ENCODE measurements around the gene PPP1R2B.
"Not testable (repeated sequence)": the region's sequence is repeated elsewhere in the genome, so short reads cannot be mapped to it uniquely, and the experiment has no call there.

Gene PPP1R2B

DNA sequence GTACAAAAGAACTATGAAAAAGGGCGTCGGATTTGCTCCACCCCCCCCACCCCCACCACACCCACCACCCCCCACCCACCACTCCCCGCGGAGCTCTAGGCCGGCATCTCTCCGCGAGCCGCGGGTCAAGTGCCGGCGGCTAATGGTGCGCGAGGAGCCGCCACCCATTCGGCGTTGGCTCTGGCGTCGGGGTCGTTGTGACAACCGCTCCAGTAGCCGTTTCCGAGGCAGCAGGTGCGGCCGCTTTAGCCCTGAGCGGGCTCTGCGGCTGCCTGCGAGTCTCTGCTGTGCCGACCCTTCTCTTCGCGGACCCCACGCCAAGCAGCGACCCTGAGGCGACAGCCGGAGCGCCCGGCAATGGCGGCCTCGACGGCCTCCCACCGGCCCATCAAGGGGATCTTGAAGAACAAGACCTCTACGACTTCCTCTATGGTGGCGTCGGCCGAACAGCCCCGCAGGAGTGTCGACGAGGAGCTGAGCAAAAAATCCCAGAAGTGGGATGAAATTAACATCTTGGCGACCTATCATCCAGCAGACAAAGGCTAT is at the start of gene PPP1R2B:
PPP1R2B (plus strand) TSS at position 90 of the 546 bp plus-strand sequence; CDS start at position 358, 268 bp downstream.
- no peak for DNase-seq

DNA sequence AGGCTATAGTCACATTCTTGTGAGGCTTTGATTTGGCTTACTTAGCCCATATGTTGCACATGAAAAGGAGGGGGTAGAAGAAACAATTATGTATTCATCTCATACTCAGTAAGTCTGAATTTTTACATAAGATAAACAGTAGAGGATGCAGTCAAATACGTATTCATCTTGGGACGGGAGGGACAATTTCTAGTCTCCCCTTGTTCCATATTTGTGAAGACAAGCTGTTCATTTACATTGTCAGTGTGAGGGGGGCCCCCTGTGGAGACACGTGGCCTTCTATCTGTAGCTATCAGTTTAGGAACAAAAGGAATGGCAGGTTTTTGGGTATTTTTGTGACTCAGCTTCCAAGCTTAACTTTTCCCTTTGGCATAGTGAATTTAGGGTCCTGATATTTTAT is 49.2 kb upstream of the PPP1R2B start:
- no peak for DNase-seq

DNA sequence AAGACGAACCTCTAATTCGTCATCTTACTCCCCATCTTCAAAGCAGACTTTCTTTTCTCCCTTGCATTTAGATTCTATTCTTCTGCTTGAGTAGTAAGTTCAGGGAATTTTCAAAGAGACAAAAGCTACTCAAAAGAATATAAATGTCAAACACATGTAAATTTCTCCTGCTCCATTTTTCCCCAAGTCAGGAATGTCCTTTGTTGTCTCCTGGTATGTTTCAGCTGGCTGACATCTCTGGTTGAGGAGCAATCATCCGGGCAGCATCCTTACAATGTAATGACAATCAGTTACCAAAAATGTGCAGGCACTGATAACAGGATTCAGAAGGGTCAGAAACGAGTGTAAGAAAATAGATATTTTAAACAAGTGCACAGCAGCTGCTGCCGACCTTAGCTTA is 47.6 kb upstream of the PPP1R2B start:
- no peak for DNase-seq

DNA sequence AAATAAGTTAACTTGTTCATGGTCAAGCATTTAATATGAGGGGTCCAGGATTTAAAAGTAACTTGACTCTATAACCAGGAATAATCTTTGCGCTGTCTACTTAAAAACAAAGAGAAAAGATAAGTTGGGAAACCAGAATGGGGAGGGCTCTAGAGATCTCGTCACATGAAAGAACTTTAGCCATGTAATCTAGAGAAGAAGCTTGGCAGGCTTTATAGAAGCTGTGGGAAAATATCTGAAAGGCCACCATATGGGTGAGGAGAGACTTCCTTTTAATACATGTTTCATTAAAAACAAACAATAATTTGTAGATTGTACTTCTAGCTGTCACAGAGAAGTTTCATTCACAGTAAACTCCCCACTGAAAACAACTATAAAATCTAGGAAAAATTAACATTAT is 46.7 kb upstream of the PPP1R2B start:
- no peak for DNase-seq

- no peak for DNase-seq
Measured at GRCh38 chr5:156812959-156813358, 37.1 kb upstream of the PPP1R2B start.

DNA sequence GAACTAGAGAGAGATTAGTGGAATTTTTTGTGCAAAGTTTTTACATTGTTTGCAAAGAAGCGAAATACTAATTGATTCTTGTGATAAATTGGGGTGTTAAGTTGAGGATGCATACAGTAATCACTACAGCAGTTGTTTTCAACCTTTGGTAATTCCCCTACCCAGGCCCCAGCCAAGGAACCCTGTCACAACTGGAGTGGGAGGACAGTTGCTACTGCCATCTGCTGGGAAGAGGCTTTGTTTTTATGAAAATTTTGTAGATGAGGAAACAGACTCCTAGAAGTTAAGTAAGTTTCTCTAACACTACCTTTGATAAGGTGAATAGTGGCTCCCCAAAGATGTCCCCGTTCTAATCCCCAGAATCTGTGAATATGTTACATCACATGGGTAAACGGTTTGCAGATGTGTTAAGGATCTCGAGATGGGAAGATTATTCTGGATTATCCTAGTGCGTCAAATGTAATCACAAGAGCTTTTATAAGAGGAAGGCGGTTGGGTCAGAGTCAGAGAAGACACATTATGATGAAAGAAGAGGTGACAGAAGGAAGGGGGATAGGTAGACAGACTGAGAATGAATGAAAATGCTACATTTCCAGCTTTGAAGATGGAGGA is 34.0 kb upstream of the PPP1R2B start:
- DNase-seq = peak; percentile 10 to 13

DNA sequence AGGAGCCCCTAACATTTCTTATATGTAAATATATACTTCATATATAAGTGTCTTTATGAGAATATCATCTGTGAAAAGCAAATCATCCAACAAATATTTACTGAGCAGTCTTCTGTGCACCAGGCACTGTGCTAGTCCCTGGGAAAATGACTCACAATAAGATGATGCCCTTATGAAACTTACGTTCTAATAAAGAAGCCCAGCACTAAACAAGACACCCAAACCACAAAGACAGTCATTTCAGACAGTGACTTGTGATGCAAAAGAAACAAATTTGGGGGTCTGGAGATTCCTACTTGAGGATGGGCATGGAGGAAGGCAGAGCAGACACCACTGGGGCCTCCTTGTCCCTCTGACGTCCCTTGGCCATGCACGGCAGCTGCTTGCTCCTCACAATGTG is 30.6 kb upstream of the PPP1R2B start:
- no peak for DNase-seq

- DNase-seq = no peak
Measured at GRCh38 chr5:156819967-156820581, 30.0 kb upstream of the PPP1R2B start.

DNA sequence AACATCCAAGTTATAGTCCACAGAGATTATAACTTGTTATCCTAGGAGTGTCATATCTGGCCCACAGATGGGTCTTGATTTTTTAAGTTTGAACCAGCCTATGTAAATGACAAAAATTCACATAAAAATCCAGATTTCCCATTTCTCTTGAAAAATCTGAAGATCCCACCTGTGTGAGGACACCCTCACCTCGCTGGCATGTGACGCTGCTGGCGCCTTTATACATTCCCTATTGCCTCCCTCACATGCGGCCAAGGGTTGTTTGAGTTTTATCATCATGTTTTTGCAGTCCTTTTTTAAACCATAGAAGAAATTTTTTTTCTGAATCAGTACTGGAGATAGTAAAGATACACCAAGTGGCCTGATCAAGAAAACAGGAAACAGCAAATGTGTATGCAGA is 25.9 kb upstream of the PPP1R2B start:
- DNase-seq = no peak

DNA sequence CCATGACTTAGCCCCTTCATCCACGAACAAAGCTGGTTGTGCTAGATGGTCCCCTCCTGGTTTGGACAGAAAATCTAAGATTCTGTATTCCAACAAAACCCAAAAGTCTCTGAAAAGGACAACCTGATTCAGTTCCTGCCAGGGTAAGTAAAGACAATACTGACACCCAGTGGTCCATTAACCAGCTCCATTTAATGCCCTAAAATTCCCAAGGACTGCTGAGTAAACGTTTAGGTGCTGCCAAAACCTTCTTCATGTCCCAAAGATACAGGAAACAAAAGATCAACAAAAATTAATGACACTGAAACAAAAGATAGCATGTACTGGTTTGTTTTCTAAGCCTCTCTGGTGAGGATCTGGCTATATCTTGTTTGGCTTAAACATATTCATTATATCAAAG is 25.3 kb upstream of the PPP1R2B start:
- DNase-seq = no peak

- DNase-seq = no peak
Measured at GRCh38 chr5:156825688-156826087, 24.4 kb upstream of the PPP1R2B start.

DNA sequence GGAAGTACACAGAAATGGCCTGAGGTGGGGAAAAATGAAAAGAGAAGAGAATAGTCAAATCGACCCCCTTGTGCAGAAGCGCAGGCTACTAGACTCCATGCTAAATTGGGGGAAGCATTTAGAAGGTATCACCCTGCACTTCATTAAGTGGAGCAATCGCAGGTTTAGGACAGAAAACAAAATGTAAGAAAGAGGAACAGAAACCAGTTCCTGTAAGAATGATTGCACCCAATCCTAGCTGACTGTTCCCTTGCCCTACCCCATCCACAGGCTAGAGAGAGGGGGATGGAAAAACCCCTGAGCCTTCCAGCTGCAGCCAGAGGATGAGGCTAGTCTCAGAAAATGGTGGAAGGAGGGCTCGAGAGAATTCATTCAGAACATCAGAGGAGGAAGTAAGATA is 23.9 kb upstream of the PPP1R2B start:
- no peak for DNase-seq

DNA sequence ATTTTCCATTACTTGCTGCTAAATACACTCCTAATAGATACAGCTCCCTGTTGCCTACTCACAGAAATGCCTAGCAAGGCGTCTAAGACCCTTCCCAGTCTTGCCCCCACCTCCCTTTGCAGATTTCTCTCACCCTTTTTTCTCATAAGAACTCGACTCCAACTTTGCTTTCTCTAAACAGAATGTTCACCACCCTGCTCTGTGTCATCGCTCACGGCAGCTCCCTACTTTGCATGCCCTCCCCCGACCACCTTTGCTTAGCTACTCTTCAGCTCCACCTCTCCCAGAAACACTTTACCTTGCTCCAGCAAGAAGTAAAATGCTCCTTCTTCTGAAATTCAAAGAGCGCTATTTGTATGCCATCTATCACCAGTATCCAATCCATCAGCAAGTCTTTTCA is 15.2 kb upstream of the PPP1R2B start:
- DNase-seq = no peak

- DNase-seq = no peak
Measured at GRCh38 chr5:156835905-156836304, 14.2 kb upstream of the PPP1R2B start.

GRCh38 chr5:156836846-156837245 is 13.2 kb upstream of the PPP1R2B start:
- DNase-seq = no peak

GRCh38 chr5:156838961-156839360 is 11.1 kb upstream of the PPP1R2B start:
- no peak for DNase-seq

DNA sequence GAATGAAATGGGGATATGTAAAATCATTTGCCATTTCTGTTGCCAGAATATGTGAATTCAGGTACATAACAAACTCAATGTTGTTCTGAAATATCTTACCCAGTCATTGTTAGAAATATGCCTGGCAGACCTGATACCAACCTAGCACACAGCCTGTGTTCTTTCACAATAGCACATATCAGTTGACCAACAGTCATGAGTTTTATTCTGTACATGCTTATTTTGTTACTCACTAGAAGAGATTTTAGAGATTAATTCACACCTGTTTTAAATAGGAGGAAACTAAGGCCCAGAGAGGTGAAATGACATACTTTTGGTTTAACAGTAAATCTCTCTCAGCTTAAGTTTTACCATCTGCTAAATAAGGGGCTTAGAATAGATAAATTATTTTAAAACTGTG is 8.4 kb upstream of the PPP1R2B start:
- DNase-seq = no peak

- DNase-seq = no peak
Measured at GRCh38 chr5:156846914-156847313, 3.2 kb upstream of the PPP1R2B start.

- not testable (repeated sequence) for DNase-seq
Measured at GRCh38 chr5:156848447-156848846, 1.6 kb upstream of the PPP1R2B start.

GRCh38 chr5:156851880-156852279 is 1.8 kb downstream of the PPP1R2B start:
- DNase-seq = no peak

- DNase-seq = not testable (repeated sequence)
Measured at GRCh38 chr5:156853055-156853454, 3.0 kb downstream of the PPP1R2B start.

GRCh38 chr5:156865427-156865826 is 15.3 kb downstream of the PPP1R2B start:
- no peak for DNase-seq

DNA sequence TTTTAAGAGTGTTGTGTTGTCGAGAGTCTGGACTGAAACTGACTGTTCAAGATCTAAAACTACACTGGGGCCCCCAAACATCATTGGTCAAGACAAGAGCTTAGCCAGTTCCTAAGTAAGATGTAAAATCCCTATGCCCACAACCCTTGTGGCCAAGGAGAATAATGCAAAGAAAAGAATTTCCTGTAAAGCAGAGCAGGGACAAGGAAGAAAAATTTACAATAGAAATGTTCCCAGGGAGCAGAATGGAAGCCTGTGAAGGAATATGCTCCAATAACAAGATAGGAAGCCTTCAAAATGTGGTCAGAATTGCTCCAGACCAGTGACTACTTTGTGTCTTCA is 20.4 kb downstream of the PPP1R2B start:
- DNase-seq = no peak

DNA sequence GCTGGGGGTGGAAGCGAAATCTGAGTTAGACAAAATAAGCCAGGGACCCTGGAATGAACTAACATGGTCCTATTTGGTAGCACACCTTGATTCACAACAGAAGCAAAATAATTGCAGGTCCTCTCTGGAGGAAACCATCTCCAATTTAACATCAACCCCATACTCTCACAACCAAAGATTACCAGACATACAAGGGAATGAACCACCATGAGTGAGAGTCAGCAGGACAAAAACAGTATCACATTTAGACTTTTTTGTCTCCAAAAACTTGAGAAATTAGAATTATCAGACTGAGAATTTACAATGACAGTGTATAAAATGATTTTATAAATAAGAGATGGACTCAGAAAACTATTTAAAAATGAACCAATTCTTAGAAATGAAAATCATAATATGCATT is 21.1 kb downstream of the PPP1R2B start:
- DNase-seq = no peak

Data from stimulated activated CD4-positive, alpha-beta T cell treated with anti-CD3 and anti-CD28 coated beads, Interleukin-2, amount 100 ng/mL, for 48 hours (primary cell).